Occipital lobe (tissue), 2 donors: Measurements from ENCODE around the gene TARBP1. TPM values are rescaled to one million over a fixed set of nuclear protein-coding genes. Genes with fewer than 3 reads are reported as not detected.
"Not testable (repeated sequence)": the region's sequence is repeated elsewhere in the genome, so short reads cannot be mapped to it uniquely, and the experiment has no call there.

Source experiments
- DNase-seq: peaks from one replicate; lab custom pipeline; 2025; lab: John Stamatoyannopoulos, UW
- total RNA-seq: library from RNA; depleted of rRNA; stranded (reverse); fragments of >200 nt; gene quantifications from one replicate; pipeline ENCODE4 v1.2.3, GENCODE V29; 2014

TARBP1 gene
- total RNA-seq, 1 donor from 2014 or later = 90.6 TPM

- no peak for DNase-seq
Measured at GRCh38 chr1:234397732-234398131, 81.2 kb downstream of the TARBP1 start.

GRCh38 chr1:234396871-234397270, 82.1 kb downstream of the TARBP1 start:
- DNase-seq = no peak

- no peak for DNase-seq
Measured at GRCh38 chr1:234396092-234396491, 82.9 kb downstream of the TARBP1 start.

GRCh38 chr1:234395297-234395696, 83.7 kb downstream of the TARBP1 start:
- DNase-seq = no peak

GRCh38 chr1:234393190-234393589, 85.8 kb downstream of the TARBP1 start:
- no peak for DNase-seq

GRCh38 chr1:234388094-234388493, 90.9 kb downstream of the TARBP1 start:
- DNase-seq = no peak

- no peak for DNase-seq
Measured at GRCh38 chr1:234386122-234386521, 92.9 kb downstream of the TARBP1 start.

GRCh38 chr1:234381699-234382555, 97.1 kb downstream of the TARBP1 start:
- no peak for DNase-seq

- not testable (repeated sequence) for DNase-seq
Measured at GRCh38 chr1:234379591-234380109, 99.3 kb downstream of the TARBP1 start.

- DNase-seq = no peak
Measured at GRCh38 chr1:234375672-234376071, 103.3 kb downstream of the TARBP1 start.

GRCh38 chr1:234373959-234374254, 105.1 kb downstream of the TARBP1 start:
- DNase-seq = no peak

GRCh38 chr1:234373064-234373958, 105.7 kb downstream of the TARBP1 start, which contains the start of gene COA6:
TSS of gene COA6 (plus strand) at chr1:234373456. CDS start at chr1:234373467, 11 bp downstream.
- DNase-seq = peak; percentile 89

- no peak for DNase-seq
Measured at GRCh38 chr1:234372011-234372757, 106.8 kb downstream of the TARBP1 start.

- no peak for DNase-seq
Measured at GRCh38 chr1:234371414-234371813, 107.6 kb downstream of the TARBP1 start.

GRCh38 chr1:234369784-234370183, 109.2 kb downstream of the TARBP1 start:
- no peak for DNase-seq

- DNase-seq = no peak
Measured at GRCh38 chr1:234369033-234369430, 109.9 kb downstream of the TARBP1 start.

GRCh38 chr1:234368320-234369032, 110.5 kb downstream of the TARBP1 start:
- DNase-seq = peak; percentile 42

GRCh38 chr1:234362558-234362957, 116.4 kb downstream of the TARBP1 start:
- no peak for DNase-seq

GRCh38 chr1:234361102-234361603, 117.8 kb downstream of the TARBP1 start:
- no peak for DNase-seq

- no peak for DNase-seq
Measured at GRCh38 chr1:234357831-234358230, 121.1 kb downstream of the TARBP1 start.
